ENCODE measurements around the gene PTPRG. TPM values are rescaled to one million over a fixed set of nuclear protein-coding genes. Genes with fewer than 3 reads are reported as not detected.
"Not testable (repeated sequence)": the region's sequence is repeated elsewhere in the genome, so short reads cannot be mapped to it uniquely, and the experiment has no call there.

The PTPRG gene
- total and polyA plus RNA-seq, 2 donors (not counting 3 experiments of a cell fraction or from before 2014, with no cell fraction given) = 8.9 to 39.1 TPM

DNA sequence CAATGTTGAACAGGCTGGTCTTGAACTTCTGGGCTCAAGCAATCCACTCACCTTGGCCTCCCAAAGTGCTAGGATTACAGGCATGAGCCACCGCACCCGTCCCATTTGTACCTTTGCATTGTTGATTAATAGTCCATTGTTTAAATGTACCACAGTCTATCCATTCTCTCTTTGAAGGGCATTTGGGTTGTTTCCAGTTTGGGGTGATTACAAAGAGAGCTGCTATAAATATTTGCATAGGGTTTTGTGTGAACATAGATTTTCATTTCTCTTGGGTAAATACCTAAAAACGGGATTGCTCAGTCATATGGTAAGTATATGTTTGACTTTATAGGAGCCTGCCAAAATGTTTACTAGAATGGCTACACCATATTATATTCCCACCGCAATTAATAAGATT, 13.7 kb upstream of the PTPRG start:
- no peak overlapping the region for H3K4me2 ChIP-seq (ENCODE audit: insufficient read depth, low read length)
- ChIA-PET POLR2A (no interaction called here), CTCF (no interaction called here)
- no peak overlapping the region for H2AFZ ChIP-seq (ENCODE audit: low read depth, low read length)
- H3K4me3 ChIP-seq (replicated peaks in 1 of 3; ENCODE audit: insufficient read depth in 1 of 3, low read depth in 1 of 3, low read length in 3 of 3) = no peak overlapping the region
- dilution Hi-C loops (cut with MboI; ENCODE audit: extremely low pct_ligation_motif_present, low sequenced_read_pairs) = no loop called here
- H3K36me3 ChIP-seq (ENCODE audit: control insufficient read depth in 2 of 2, extremely low read depth in 1 of 2, insufficient read depth in 2 of 2, low read length in 2 of 2) = no peaks in the 10 kb centered on the region
- no peaks in the 10 kb centered on the region for H4K20me1 ChIP-seq (replicated peaks; ENCODE audit: control insufficient read depth, extremely low read depth, insufficient read depth, low read length)
- no peaks in the 10 kb centered on the region for H3K4me1 ChIP-seq (ENCODE audit: control insufficient read depth, extremely low read depth, insufficient read depth, low read length)
- no peaks in the 10 kb centered on the region for H3K79me2 ChIP-seq (ENCODE audit: control insufficient read depth, insufficient read depth, low read length)
- H3K9me3 ChIP-seq (replicated peaks; ENCODE audit: control insufficient read depth, insufficient read depth, low read length) = no peaks in the 10 kb centered on the region
- DNase-seq (ENCODE audit: low read depth, low spot score) = no peak
- no peak for FAIRE-seq
- no peaks in the 10 kb centered on the region for H3K27me3 ChIP-seq (ENCODE audit: control insufficient read depth in 2 of 2, insufficient read depth in 2 of 2, low read length in 2 of 2)
- H3K9me1 ChIP-seq (replicated peaks; ENCODE audit: control insufficient read depth, extremely low read depth, insufficient read depth, low read length) = no peaks in the 10 kb centered on the region
- BruUV-seq (replicated peaks) = no TSS peak
- intact Hi-C loops (cut with micrococcal nuclease) = no loop called here
- no peak overlapping the region for H3K9ac ChIP-seq (replicated peaks; ENCODE audit: extremely low read depth, insufficient read depth, low read length)
- TF ChIP-seq, protein P1, sequence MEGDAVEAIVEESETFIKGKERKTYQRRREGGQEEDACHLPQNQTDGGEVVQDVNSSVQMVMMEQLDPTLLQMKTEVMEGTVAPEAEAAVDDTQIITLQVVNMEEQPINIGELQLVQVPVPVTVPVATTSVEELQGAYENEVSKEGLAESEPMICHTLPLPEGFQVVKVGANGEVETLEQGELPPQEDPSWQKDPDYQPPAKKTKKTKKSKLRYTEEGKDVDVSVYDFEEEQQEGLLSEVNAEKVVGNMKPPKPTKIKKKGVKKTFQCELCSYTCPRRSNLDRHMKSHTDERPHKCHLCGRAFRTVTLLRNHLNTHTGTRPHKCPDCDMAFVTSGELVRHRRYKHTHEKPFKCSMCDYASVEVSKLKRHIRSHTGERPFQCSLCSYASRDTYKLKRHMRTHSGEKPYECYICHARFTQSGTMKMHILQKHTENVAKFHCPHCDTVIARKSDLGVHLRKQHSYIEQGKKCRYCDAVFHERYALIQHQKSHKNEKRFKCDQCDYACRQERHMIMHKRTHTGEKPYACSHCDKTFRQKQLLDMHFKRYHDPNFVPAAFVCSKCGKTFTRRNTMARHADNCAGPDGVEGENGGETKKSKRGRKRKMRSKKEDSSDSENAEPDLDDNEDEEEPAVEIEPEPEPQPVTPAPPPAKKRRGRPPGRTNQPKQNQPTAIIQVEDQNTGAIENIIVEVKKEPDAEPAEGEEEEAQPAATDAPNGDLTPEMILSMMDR (IDR thresholded peaks at IDR 0.05; ENCODE audit: extremely low read depth in 1 of 2, insufficient read depth in 1 of 2, low read depth in 1 of 2, low read length in 2 of 2) = no peak
- no peak for TF ChIP-seq JUN (IDR thresholded peaks at IDR 0.05; ENCODE audit: borderline replicate concordance, insufficient read depth, insufficient read length, low read depth)
- TF ChIP-seq, protein P2, sequence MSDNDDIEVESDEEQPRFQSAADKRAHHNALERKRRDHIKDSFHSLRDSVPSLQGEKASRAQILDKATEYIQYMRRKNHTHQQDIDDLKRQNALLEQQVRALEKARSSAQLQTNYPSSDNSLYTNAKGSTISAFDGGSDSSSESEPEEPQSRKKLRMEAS (IDR thresholded peaks at IDR 0.05; ENCODE audit: insufficient read depth, insufficient read length) = no peak
- no peak for TF ChIP-seq POLR2AphosphoS5 (IDR thresholded peaks at IDR 0.05; ENCODE audit: insufficient read depth, low read depth, low read length)
- TF ChIP-seq FOS (IDR thresholded peaks at IDR 0.05; ENCODE audit: borderline replicate concordance, insufficient read depth, low read length) = no peak
- TF ChIP-seq GATA2 (IDR thresholded peaks at IDR 0.05; ENCODE audit: insufficient read depth, insufficient read length, low read depth, low read length) = no peak
- no peak for TF ChIP-seq POLR2A (IDR thresholded peaks at IDR 0.05; ENCODE audit: low read depth, low read length)
- no peak for TF ChIP-seq EZH2 (IDR thresholded peaks at IDR 0.05; ENCODE audit: borderline replicate concordance, low read depth, low read length, severe bottlenecking)
- no peak for TF ChIP-seq MYC (IDR thresholded peaks at IDR 0.05; ENCODE audit: low read depth, low read length)
- no peak overlapping the region for H3K27ac ChIP-seq (ENCODE audit: insufficient read depth, low read depth, low read length)

DNA sequence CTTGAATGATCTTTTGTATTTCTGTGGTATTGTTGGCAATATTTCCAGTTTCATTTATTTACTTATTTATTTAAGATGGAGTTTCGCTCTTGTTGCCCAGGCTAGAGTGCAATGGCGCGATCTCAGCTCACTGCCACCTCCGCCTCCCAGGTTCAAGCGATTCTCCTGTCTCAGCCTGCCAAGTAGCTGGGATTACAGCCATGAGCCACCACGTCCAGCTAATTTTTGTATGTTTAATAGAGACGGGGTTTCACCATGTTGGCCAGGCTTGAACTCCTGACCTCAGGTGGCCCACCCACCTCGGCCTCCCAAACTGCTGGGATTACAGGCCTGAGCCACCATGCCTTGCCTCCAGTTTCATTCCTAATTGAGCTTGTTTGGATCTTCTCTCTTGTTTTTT, 8.7 kb upstream of the PTPRG start:
- H2AFZ ChIP-seq (ENCODE audit: low read depth, low read length); H3K9ac ChIP-seq (replicated peaks; ENCODE audit: extremely low read depth, insufficient read depth, low read length); intact Hi-C loops (cut with micrococcal nuclease); POLR2A ChIA-PET; H3K9me3 ChIP-seq (replicated peaks; ENCODE audit: control insufficient read depth, insufficient read depth, low read length); H3K9me1 ChIP-seq (replicated peaks; ENCODE audit: control insufficient read depth, extremely low read depth, insufficient read depth, low read length); dilution Hi-C loops (cut with MboI; ENCODE audit: extremely low pct_ligation_motif_present, low sequenced_read_pairs); H3K27me3 ChIP-seq (ENCODE audit: control insufficient read depth in 2 of 2, insufficient read depth in 2 of 2, low read length in 2 of 2); BruUV-seq (replicated peaks); H3K27ac ChIP-seq (ENCODE audit: insufficient read depth, low read depth, low read length); DNase-seq (ENCODE audit: low read depth, low spot score); H3K36me3 ChIP-seq (ENCODE audit: control insufficient read depth in 2 of 2, extremely low read depth in 1 of 2, insufficient read depth in 2 of 2, low read length in 2 of 2); FAIRE-seq; H3K4me1 ChIP-seq (ENCODE audit: control insufficient read depth, extremely low read depth, insufficient read depth, low read length); H3K4me2 ChIP-seq (ENCODE audit: insufficient read depth, low read length); H4K20me1 ChIP-seq (replicated peaks; ENCODE audit: control insufficient read depth, extremely low read depth, insufficient read depth, low read length); H3K79me2 ChIP-seq (ENCODE audit: control insufficient read depth, insufficient read depth, low read length); H3K4me3 ChIP-seq (replicated peaks in 1 of 3; ENCODE audit: insufficient read depth in 1 of 3, low read depth in 1 of 3, low read length in 3 of 3): not testable (repeated sequence)
- CTCF ChIA-PET = interaction anchor here (1.2 kb wide), 1 partner anchor 579 kb away, joined by 3 read pairs; no protein-coding TSS in a partner anchor
